Vagina (tissue), 2 donors: Measurements from ENCODE around the gene MAGEB3. TPM values are rescaled to one million over a fixed set of nuclear protein-coding genes. Genes with fewer than 3 reads are reported as not detected.
"Not testable (repeated sequence)": the region's sequence is repeated elsewhere in the genome, so short reads cannot be mapped to it uniquely, and the experiment has no call there.

Source experiments
- DNase-seq, 2 donors: peaks; one replicate each; pipeline ENCODE4 v3.0.0-alpha.2; 2017; ENCODE audit errors: extremely low spot score in 2 of 2
- H3K27ac ChIP-seq: fragments of 200-600 bp; sonication (generic); one replicate; pipeline ENCODE4 v1.5.1; 2019
- H3K27me3 ChIP-seq: fragments of 200-600 bp; sonication (generic); one replicate; pipeline ENCODE4 v1.5.1; 2019
- H3K36me3 ChIP-seq, 2 donors: fragments of 200-600 bp; sonication (generic); one replicate each; pipeline ENCODE4 v1.5.1; 2017 to 2019
- H3K4me1 ChIP-seq: fragments of 200-600 bp; sonication (generic); one replicate; pipeline ENCODE4 v1.5.1; 2019
- H3K4me3 ChIP-seq, 2 donors: fragments of 200-600 bp; sonication (generic); 1 replicate in 1 of 2; 2 replicates in 1 of 2; pipeline ENCODE4 v1.5.1; 2016 to 2019
- H3K9me3 ChIP-seq: fragments of 200-600 bp; sonication (generic); one replicate; pipeline ENCODE4 v1.5.1; 2019
- POLR2A ChIP-seq, 2 donors: fragments of 450-650 bp; IDR thresholded peaks; one replicate each; pipeline ENCODE4 v1.6.1; 2017; ENCODE audit warnings: antibody characterized with exemption in 2 of 2, mild to moderate bottlenecking in 2 of 2, moderate library complexity in 2 of 2
- POLR2AphosphoS5 ChIP-seq, 2 donors: sonication (generic); formaldehyde crosslinking; IDR thresholded peaks; one replicate each; pipeline ENCODE4 v1.9.0; 2017; ENCODE audit warnings: antibody characterized with exemption in 2 of 2, mild to moderate bottlenecking in 2 of 2, low read depth in 1 of 2; ENCODE audit not compliant: insufficient read depth in 1 of 2
- intact Hi-C: fragments of 100-400 bp; cut with DNase I; formaldehyde crosslinking; loops from one replicate; pipeline ENCODE4 v1.15.1; 2023
- total RNA-seq: library from RNA; depleted of rRNA; stranded (reverse); fragments of >200 nt; gene quantifications from one replicate; pipeline ENCODE4 v1.2.3, GENCODE V29; 2016
- TF ChIP-seq, protein P1 (sequence below), 3 experiments: fragments of 450-650 bp in 2 of 3; fragments of 200-600 bp in 1 of 3; sonication (generic) in 1 of 3; IDR thresholded peaks; one replicate each; pipeline ENCODE4 v1.5.1; 2017 to 2019; ENCODE audit warnings: antibody characterized with exemption in 3 of 3, mild to moderate bottlenecking in 2 of 3, moderate library complexity in 2 of 3

Gene MAGEB3, protein sequence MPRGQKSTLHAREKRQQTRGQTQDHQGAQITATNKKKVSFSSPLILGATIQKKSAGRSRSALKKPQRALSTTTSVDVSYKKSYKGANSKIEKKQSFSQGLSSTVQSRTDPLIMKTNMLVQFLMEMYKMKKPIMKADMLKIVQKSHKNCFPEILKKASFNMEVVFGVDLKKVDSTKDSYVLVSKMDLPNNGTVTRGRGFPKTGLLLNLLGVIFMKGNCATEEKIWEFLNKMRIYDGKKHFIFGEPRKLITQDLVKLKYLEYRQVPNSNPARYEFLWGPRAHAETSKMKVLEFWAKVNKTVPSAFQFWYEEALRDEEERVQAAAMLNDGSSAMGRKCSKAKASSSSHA
- not detected for total RNA-seq

DNA sequence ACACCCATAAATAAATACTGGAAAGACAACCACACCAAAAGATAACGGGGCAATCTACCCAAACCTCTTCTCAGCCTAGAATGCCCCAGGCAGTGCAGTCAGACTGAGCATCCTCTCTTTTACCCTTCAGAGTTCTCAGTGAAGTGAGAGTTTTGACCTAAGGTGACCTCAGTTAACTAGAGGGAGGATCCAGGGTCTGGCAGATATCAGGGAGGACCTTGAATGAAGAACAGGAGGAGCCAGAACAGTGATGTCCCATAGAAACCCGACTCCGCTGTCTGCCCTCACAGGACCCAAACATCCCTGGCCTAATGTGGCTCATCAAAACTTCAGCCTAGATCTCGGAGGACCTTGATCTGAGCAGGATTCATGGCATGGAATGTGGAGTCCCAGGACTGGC is at the start of gene MAGEB3:
Gene MAGEB3 (plus strand): TSS at position 263 of the 400 bp plus-strand sequence. CDS start 5,268 bp downstream, outside the sequence.
- TF ChIP-seq, protein P1, sequence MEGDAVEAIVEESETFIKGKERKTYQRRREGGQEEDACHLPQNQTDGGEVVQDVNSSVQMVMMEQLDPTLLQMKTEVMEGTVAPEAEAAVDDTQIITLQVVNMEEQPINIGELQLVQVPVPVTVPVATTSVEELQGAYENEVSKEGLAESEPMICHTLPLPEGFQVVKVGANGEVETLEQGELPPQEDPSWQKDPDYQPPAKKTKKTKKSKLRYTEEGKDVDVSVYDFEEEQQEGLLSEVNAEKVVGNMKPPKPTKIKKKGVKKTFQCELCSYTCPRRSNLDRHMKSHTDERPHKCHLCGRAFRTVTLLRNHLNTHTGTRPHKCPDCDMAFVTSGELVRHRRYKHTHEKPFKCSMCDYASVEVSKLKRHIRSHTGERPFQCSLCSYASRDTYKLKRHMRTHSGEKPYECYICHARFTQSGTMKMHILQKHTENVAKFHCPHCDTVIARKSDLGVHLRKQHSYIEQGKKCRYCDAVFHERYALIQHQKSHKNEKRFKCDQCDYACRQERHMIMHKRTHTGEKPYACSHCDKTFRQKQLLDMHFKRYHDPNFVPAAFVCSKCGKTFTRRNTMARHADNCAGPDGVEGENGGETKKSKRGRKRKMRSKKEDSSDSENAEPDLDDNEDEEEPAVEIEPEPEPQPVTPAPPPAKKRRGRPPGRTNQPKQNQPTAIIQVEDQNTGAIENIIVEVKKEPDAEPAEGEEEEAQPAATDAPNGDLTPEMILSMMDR (IDR thresholded peaks at IDR 0.05): no peak
- TF ChIP-seq POLR2AphosphoS5 (IDR thresholded peaks at IDR 0.05; ENCODE audit: insufficient read depth in 1 of 2, low read depth in 1 of 2): no peak
- TF ChIP-seq POLR2A (IDR thresholded peaks at IDR 0.05): no peak
- H3K27me3 ChIP-seq: no peaks in the 10 kb centered on the region
- H3K4me1 ChIP-seq: no peaks in the 10 kb centered on the region
- no peak within 1 kb of the TSS for H3K4me3 ChIP-seq
- intact Hi-C loops: no loop called here
- H3K27ac ChIP-seq: no peak within 1 kb of the TSS
- no peaks in the 10 kb centered on the region for H3K9me3 ChIP-seq
- no peaks in the 10 kb centered on the region for H3K36me3 ChIP-seq
- no peak for DNase-seq

DNA sequence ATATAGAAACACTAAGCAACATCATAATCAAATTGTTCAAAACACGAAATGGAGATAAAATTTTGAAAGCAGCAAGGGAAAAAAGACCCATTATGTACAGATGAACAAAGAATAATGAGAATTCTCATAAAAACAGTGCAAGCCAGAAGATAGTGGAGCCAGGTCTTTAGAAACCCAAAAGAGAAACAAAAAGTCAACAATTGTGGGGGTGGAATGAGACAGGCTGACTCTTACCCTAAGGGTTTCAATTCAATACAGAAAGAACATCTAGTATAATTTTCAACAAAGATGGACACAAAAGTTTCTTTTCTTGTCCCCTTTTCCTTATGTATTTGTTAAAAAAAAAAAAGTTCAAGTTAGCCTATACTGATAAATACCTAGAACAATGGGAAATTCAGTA is 49.1 kb upstream of the MAGEB3 start:
- H3K9me3 ChIP-seq: no peaks in the 10 kb centered on the region
- H3K4me3 ChIP-seq: no peak overlapping the region
- no peak for DNase-seq
- no peak overlapping the region for H3K27ac ChIP-seq
- H3K27me3 ChIP-seq: no peaks in the 10 kb centered on the region
- TF ChIP-seq POLR2AphosphoS5 (IDR thresholded peaks at IDR 0.05; ENCODE audit: insufficient read depth in 1 of 2, low read depth in 1 of 2): no peak
- TF ChIP-seq, protein P1 (IDR thresholded peaks at IDR 0.05): no peak
- TF ChIP-seq POLR2A (IDR thresholded peaks at IDR 0.05): no peak
- H3K36me3 ChIP-seq: no peaks in the 10 kb centered on the region
- intact Hi-C loops: no loop called here
- H3K4me1 ChIP-seq: no peaks in the 10 kb centered on the region

DNA sequence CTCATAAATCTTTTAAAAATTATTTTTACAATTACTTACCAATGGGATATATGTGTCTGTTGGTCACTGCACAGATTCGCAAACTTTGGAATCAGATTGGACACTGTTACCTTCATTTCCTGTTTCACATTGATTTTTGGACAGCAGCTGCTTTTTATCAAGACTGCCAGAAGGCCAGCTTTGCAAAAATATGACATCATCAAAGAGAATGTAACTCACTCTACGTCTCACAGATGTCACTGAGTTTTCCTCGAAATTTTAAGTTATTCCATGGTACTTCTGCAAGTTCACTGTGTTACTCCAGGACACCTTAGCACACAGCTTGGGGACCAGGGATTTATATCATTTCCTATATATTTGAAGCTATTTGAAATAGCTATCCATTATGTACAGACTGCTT is 46.9 kb upstream of the MAGEB3 start:
- TF ChIP-seq, protein P1 (IDR thresholded peaks at IDR 0.05): no peak
- no peak for TF ChIP-seq POLR2AphosphoS5 (IDR thresholded peaks at IDR 0.05; ENCODE audit: insufficient read depth in 1 of 2, low read depth in 1 of 2)
- no peak for TF ChIP-seq POLR2A (IDR thresholded peaks at IDR 0.05)
- Histone ChIP-seq H3K4me3 (no peak overlapping the region), H3K27ac (no peak overlapping the region), H3K36me3 (no peaks in the 10 kb centered on the region), H3K9me3 (no peaks in the 10 kb centered on the region), H3K4me1 (no peaks in the 10 kb centered on the region), H3K27me3 (no peaks in the 10 kb centered on the region)
- intact Hi-C loops: no loop called here
- DNase-seq: no peak

DNA sequence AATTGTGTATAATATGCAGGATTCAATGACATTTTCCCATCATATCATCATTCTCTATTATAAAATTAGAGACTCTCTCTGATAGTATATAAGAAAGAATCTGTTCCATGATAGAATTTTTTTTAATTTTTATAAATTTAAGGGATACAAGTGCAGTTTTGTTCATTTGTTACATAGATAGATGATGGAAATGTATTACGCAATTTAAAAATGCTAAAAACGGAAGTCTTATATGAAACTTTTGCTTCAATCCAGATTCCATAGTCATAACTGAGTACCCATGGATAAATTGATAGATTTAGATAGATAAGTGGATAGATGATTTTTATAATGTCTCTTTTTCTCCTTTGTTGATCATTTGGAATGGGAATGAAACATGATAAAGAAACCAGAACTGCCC is 40.0 kb upstream of the MAGEB3 start:
- Histone ChIP-seq H3K4me1 (no peaks in the 10 kb centered on the region), H3K9me3 (no peaks in the 10 kb centered on the region), H3K27me3 (no peaks in the 10 kb centered on the region), H3K36me3 (no peaks in the 10 kb centered on the region), H3K27ac (no peak overlapping the region), H3K4me3 (no peak overlapping the region)
- no peak for TF ChIP-seq POLR2AphosphoS5 (IDR thresholded peaks at IDR 0.05; ENCODE audit: insufficient read depth in 1 of 2, low read depth in 1 of 2)
- TF ChIP-seq, protein P1 (IDR thresholded peaks at IDR 0.05): no peak
- no peak for TF ChIP-seq POLR2A (IDR thresholded peaks at IDR 0.05)
- intact Hi-C loops: no loop called here
- no peak for DNase-seq

DNA sequence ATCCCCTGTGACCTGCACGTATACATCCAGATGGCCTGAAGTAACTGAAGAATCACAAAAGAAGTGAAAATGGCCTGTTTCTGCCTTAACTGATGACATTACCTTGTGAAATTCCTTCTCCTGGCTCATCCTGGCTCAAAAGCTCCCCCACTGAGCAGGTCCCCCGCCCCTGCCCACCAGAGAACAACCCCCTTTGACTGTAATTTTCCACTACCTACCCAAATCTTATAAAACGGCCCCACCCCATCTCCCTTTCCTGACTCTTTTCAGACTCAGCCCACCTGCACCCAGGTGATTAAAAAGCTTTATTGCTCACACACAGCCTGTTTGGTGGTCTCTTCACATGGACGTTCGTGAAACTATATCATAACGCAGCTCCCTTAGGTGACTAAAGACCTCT is 36.5 kb upstream of the MAGEB3 start:
- H3K27me3 ChIP-seq, intact Hi-C loops, H3K9me3 ChIP-seq, H3K36me3 ChIP-seq, H3K27ac ChIP-seq, H3K4me1 ChIP-seq, DNase-seq, H3K4me3 ChIP-seq: not testable (repeated sequence)
